ENCODE measurements around the gene GPR153.

The GPR153 gene

DNA sequence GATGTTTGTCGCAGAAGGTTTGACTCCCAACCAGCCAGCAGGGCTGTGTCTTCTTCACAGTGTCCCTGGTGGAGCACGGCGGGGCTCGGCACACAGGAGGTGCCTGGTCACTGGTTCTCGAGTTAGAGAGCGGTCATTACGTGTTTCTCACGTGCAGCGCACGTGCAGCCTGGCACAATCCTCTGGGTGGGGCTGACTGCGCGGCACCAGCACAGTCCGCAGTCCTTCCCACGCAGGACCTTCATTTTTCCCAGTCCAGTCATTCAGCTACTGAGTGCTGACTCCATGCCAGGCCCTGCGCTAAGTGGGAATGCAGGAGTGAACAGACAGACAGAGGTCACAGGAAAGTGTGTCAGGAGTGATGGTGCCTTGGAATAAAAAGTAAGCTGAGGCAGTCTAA is 46.2 kb upstream of the GPR153 start:
- Histone ChIP-seq H3K4me3 (ENCODE audit: low read length) (no peak overlapping the region), H3K27me3 (ENCODE audit: low read depth, low read length) (no peaks in the 10 kb centered on the region), H3K27ac (ENCODE audit: low read length) (peak overlapping the region; percentile 69), H3K9ac (ENCODE audit: low read length) (no peak overlapping the region), H3K79me2 (ENCODE audit: low read length) (no peaks in the 10 kb centered on the region), H2AFZ (ENCODE audit: low read depth, low read length) (no peak overlapping the region), H3K4me1 (ENCODE audit: low read length) (no peaks in the 10 kb centered on the region), H3K9me3 (ENCODE audit: insufficient read depth, low read length) (no peaks in the 10 kb centered on the region), H3K4me2 (ENCODE audit: low read length) (no peak overlapping the region), H3K36me3 (replicated peaks; ENCODE audit: low read depth, low read length) (peaks cover 17% of the 10 kb centered on the region), H4K20me1 (ENCODE audit: insufficient read depth, low read length) (no peaks in the 10 kb centered on the region)
- TF ChIP-seq EZH2phosphoT487 (IDR thresholded peaks at IDR 0.05; ENCODE audit: low read depth) (no peak), CTCF (IDR thresholded peaks at IDR 0.05; ENCODE audit: low read depth, low read length) (no peak)

DNA sequence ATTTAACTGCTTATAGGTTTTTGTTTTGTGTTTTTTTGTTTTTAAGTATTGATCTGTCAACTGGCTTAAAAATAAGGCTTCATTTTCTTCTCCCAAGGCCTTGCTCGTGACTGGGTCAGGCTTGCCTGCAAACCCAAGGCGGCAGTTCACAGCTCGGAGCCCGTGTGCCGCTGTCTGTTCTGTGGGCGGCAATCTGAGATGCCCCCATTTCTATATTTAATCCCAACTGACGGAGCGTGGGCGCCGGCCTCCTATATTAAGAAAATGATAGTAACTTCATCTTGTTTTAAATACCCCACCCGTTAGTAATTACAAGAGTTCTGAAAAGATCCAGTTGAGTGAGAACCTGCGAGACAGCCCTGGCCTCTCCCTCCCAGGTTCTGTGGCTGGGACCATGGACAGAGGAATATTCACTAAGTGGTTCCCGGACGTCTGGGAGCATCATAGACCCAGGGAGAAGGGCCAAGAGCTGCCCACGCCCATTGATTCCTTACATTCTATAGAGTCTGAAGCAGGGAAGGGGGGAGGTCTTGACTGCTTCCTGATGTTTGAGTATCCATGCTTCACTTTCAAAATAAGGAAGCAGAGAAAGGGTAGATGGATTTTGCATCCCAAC is 42.6 kb upstream of the GPR153 start:
- H3K27me3 ChIP-seq (ENCODE audit: low read depth, low read length): no peaks in the 10 kb centered on the region
- H3K4me2 ChIP-seq (ENCODE audit: low read length): no peak overlapping the region
- H3K79me2 ChIP-seq (ENCODE audit: low read length): no peaks in the 10 kb centered on the region
- no peaks in the 10 kb centered on the region for H3K9me3 ChIP-seq (ENCODE audit: insufficient read depth, low read length)
- no peak overlapping the region for H2AFZ ChIP-seq (ENCODE audit: low read depth, low read length)
- TF ChIP-seq EZH2phosphoT487 (IDR thresholded peaks at IDR 0.05; ENCODE audit: low read depth) (no peak), CTCF (IDR thresholded peaks at IDR 0.05; ENCODE audit: low read depth, low read length) (no peak)
- peaks cover 12% of the 10 kb centered on the region for H3K36me3 ChIP-seq (replicated peaks; ENCODE audit: low read depth, low read length)
- no peak overlapping the region for H3K9ac ChIP-seq (ENCODE audit: low read length)
- H4K20me1 ChIP-seq (ENCODE audit: insufficient read depth, low read length): no peaks in the 10 kb centered on the region
- H3K4me3 ChIP-seq (ENCODE audit: low read length): no peak overlapping the region
- no peak overlapping the region for H3K27ac ChIP-seq (ENCODE audit: low read length)
- no peaks in the 10 kb centered on the region for H3K4me1 ChIP-seq (ENCODE audit: low read length)

- Histone ChIP-seq H3K4me1 (ENCODE audit: low read length) (no peaks in the 10 kb centered on the region), H3K9me3 (ENCODE audit: insufficient read depth, low read length) (no peaks in the 10 kb centered on the region), H3K79me2 (ENCODE audit: low read length) (no peaks in the 10 kb centered on the region), H4K20me1 (ENCODE audit: insufficient read depth, low read length) (no peaks in the 10 kb centered on the region), H3K4me2 (ENCODE audit: low read length) (no peak overlapping the region), H3K27me3 (ENCODE audit: low read depth, low read length) (no peaks in the 10 kb centered on the region), H2AFZ (ENCODE audit: low read depth, low read length) (no peak overlapping the region), H3K36me3 (replicated peaks; ENCODE audit: low read depth, low read length) (peaks cover 12% of the 10 kb centered on the region), H3K27ac (ENCODE audit: low read length) (no peak overlapping the region), H3K4me3 (ENCODE audit: low read length) (no peak overlapping the region), H3K9ac (ENCODE audit: low read length) (no peak overlapping the region)
- TF ChIP-seq CTCF (IDR thresholded peaks at IDR 0.05; ENCODE audit: low read depth, low read length) (no peak), EZH2phosphoT487 (IDR thresholded peaks at IDR 0.05; ENCODE audit: low read depth) (no peak)
These were observed 41.7 kb upstream of the GPR153 start for GRCh38 chr1:6302568-6302967.

DNA sequence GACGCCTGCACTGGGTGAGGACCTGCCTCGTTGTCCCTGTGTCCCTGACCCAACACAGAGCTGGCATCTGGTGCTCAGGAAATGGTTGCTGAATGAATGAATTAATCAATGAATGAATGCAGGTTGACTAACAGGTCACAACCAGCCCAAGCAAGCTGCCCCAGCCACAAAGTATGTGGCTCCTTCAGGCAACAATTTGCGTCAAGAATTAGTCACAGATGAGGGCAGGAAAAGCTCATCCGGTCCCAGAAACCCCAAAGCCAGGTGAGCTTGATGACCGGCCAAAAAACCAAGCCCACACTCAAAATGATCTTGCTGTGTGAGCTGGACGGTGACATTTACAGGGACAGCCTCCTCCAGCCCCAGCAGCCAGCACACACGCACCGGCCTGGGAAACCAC is 40.6 kb upstream of the GPR153 start:
- Histone ChIP-seq H3K4me2 (ENCODE audit: low read length) (no peak overlapping the region), H3K36me3 (replicated peaks; ENCODE audit: low read depth, low read length) (peaks cover 4% of the 10 kb centered on the region), H2AFZ (ENCODE audit: low read depth, low read length) (no peak overlapping the region), H4K20me1 (ENCODE audit: insufficient read depth, low read length) (no peaks in the 10 kb centered on the region), H3K4me3 (ENCODE audit: low read length) (no peak overlapping the region), H3K9me3 (ENCODE audit: insufficient read depth, low read length) (no peaks in the 10 kb centered on the region), H3K27ac (ENCODE audit: low read length) (no peak overlapping the region), H3K4me1 (ENCODE audit: low read length) (no peaks in the 10 kb centered on the region), H3K79me2 (ENCODE audit: low read length) (no peaks in the 10 kb centered on the region), H3K27me3 (ENCODE audit: low read depth, low read length) (no peaks in the 10 kb centered on the region), H3K9ac (ENCODE audit: low read length) (no peak overlapping the region)
- no peak for TF ChIP-seq EZH2phosphoT487 (IDR thresholded peaks at IDR 0.05; ENCODE audit: low read depth)
- no peak for TF ChIP-seq CTCF (IDR thresholded peaks at IDR 0.05; ENCODE audit: low read depth, low read length)

Measured in OCI-LY3 (cell line).